Stimulated activated CD8-positive, alpha-beta memory T cell treated with anti-CD3 and anti-CD28 coated beads, Interleukin-12 subunit alpha, Interleukin-12 subunit beta, amount 100 ng/mL, for 24 hours (primary cell): ENCODE results near the gene HRK.

Source experiments
- DNase-seq: peaks from one replicate; pipeline ENCODE4 v3.0.0-alpha.2; 2020; ENCODE audit errors: extremely low read depth

HRK gene

DNA sequence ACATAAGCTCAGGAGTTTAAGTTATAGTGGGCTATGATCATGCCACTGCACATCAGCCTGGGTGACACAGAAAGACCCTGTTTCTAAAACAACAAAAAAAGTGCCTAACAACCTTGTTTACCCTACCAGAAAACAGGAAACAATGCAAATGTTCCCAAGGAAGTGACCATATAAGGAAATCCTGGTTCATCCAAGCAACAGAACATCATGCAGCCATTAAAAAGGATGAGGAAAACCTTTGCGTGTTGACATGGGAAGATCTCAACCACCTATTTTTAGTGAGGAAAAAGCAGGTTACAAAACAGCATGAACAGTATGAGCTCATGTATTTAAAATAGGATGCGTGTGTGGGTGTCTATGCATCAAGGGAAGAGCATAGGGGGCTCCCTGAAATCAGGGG lies 13.7 kb downstream of the HRK start:
- no peak for DNase-seq

GRCh38 chr12:116864371-116865160 lies 16.7 kb downstream of the HRK start:
- no peak for DNase-seq

GRCh38 chr12:116863275-116863767 lies 17.9 kb downstream of the HRK start:
- no peak for DNase-seq

GRCh38 chr12:116862167-116862566 lies 19.1 kb downstream of the HRK start:
- no peak for DNase-seq

DNA sequence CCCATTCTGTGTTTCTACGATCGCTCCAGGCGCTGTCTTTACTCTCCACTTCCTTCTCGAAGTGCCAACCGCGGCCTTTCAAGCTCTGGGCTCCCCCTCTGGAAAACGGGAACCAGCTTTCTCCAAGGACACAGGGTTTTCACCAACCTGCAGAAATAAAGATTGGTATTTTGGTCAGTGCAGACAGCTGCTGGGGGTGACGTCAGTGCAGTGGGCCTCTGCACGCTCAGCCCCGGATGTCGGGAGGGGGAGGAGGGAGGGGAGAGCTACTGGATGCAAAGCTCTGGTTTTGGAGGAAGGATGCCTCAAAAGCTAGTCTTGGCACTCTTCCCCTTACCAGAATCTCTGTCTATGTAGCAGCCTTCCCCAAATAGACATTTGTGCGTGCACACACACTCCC lies 19.9 kb downstream of the HRK start:
- DNase-seq, result no peak

DNA sequence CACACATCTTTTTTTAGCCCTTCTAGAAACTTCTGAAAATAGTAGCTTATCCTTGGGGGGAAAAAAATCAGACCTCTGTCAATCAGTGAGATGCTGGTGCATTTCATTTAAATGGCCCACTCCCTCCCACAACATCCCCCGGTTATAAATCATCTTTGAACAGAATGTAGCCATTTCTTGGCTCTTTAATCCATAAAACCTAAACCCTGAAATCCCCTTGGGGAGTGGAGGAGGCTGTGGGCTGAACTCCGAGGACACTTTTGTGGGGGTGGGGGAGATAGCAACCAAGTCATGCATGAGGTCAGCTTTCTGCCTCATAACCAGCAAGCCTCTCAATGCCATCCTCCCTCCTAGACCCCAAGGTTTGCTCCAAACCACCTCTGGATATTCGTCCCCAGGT lies 21.0 kb downstream of the HRK start:
- no peak for DNase-seq

GRCh38 chr12:116859079-116859478 lies 22.2 kb downstream of the HRK start:
- no peak for DNase-seq

GRCh38 chr12:116856729-116857128 lies 24.5 kb downstream of the HRK start:
- DNase-seq, result no peak

- no peak for DNase-seq
These were observed 25.3 kb downstream of the HRK start for GRCh38 chr12:116855744-116856470.

- DNase-seq, result no peak
These were observed 27.7 kb downstream of the HRK start for GRCh38 chr12:116853507-116853906.

- DNase-seq, result no peak
These were observed 28.9 kb downstream of the HRK start for GRCh38 chr12:116852303-116852702.

DNA sequence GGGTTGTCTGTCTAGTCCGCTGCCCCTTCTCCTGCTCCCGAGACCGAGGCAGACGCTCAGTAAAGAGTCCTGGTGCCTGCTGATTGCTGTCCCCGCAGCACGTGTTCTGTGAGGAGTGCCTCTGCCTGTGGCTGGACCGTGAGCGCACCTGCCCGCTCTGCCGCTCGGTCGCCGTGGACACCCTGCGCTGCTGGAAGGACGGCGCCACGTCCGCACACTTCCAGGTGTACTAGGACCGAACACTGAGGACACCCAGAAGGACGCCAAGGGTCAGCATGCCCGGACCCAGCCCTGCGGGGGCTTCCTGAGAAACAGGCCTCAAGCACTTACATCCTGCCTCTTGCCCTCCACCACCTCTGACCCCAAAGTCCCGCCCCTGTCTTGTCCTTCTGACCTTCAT lies 32.0 kb downstream of the HRK start:
- no peak for DNase-seq

DNA sequence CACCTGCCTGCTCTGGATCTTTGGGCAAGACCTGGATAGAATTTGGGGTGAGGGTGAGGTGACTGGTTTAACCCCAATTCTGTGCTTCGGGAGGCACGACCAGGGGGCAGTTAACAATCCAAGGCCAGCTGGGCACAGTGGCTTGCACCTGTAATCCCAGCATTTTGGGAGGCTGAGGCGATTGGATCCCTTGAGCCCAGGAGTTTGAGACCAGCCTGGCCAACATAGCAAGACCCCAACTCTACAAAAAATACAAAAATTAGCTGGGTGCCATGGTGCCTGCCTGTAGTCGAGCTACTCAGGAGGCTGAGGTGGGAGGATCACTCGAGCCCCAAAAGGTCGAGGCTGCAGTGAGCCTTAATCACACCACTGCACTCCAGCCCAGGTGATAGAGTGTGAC lies 38.2 kb downstream of the HRK start:
- no peak for DNase-seq

GRCh38 chr12:116839287-116839830 lies 41.9 kb downstream of the HRK start:
- no peak for DNase-seq

GRCh38 chr12:116838365-116838764 lies 42.9 kb downstream of the HRK start:
- DNase-seq, result no peak

GRCh38 chr12:116837097-116837496 lies 44.1 kb downstream of the HRK start:
- no peak for DNase-seq

- DNase-seq, result no peak
These were observed 45.8 kb downstream of the HRK start for GRCh38 chr12:116835484-116835883.

GRCh38 chr12:116833474-116833873 lies 47.8 kb downstream of the HRK start:
- no peak for DNase-seq

DNA sequence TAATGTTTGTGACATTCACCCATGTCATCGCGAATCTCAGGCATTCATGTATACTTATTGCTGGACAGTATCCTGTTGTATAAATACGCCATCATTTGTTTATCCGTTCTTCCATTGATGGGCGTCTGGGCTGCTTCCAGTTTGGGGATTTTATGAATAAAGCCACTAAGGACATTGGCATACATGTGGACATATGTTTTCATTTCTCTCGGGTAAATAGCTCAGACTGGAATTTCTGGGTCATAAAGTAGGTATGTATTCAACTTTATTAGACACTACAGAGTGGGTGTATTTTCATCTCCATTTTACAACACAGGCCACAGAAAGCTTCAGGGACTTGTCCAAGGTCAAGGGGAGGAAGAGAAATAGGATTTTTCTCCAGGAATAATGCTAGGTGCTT lies 48.9 kb downstream of the HRK start:
- no peak for DNase-seq

DNA sequence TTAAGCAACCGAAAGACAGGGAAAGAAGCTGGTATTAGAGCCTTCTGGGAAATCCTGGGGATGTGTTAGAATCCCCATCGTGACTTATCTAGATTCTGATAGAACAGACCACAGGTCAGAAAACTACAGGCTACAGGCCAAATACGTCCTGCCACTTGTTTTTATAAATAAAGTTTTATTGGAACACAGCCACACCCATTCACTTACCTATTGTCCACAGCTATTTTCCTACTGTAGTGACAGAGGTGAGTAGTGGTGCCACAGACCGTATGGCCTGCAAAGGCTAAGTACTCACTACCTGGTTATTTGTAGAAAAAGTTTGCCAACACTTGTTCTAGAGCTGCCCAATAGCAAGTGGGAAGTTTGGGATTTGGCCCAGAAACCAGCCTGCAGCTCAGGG lies 53.8 kb downstream of the HRK start:
- DNase-seq, result no peak

GRCh38 chr12:116821291-116821690 lies 60.0 kb downstream of the HRK start:
- no peak for DNase-seq

GRCh38 chr12:116820064-116820656 lies 61.1 kb downstream of the HRK start:
- DNase-seq, result no peak
